H1 (cell line): ENCODE results near the gene NOS1AP. TPM values are rescaled to one million over a fixed set of nuclear protein-coding genes. Genes with fewer than 3 reads are reported as not detected.

Experiments used
- CTCF ChIA-PET: fragments of 300-600 bp; sonication (Branson Sonifier 250); formaldehyde crosslinking; loops from one replicate; lab custom pipeline; 2021; ENCODE audit not compliant: partially characterized antibody; lab: Charles Lee
- POLR2A ChIA-PET: fragments of 300-600 bp; sonication (Branson Sonifier 250); formaldehyde crosslinking; loops from one replicate; lab custom pipeline; 2021; ENCODE audit warnings: inconsistent platforms; ENCODE audit not compliant: partially characterized antibody; lab: Charles Lee
- DNase-seq, 2 experiments: peaks; one replicate each; pipeline versions ENCODE4 v3.0.0 to v3.0.0-alpha.2; 2010 to 2022; ENCODE audit warnings: low spot score in 2 of 2, low read depth in 1 of 2, mixed read lengths in 1 of 2
- FAIRE-seq: peaks from 2 replicates; lab custom pipeline; 2011; peaks lifted over from hg19 to GRCh38; lab: Jason Lieb, UNC
- H2AFZ ChIP-seq: 2 replicates; pipeline ENCODE4 v1.8.1; 2012; ENCODE audit warnings: low read length, inconsistent platforms
- H2AK5ac ChIP-seq: 2 replicates; pipeline ENCODE4 v1.6.1; 2013; ENCODE audit warnings: low read depth, low read length
- H2BK120ac ChIP-seq: replicated peaks from 2 replicates; pipeline ENCODE3; 2013; ENCODE audit warnings: low read depth, low read length, inconsistent platforms
- H2BK12ac ChIP-seq: 2 replicates; pipeline ENCODE4 v1.6.1; 2013; ENCODE audit warnings: low read depth, low read length
- H2BK15ac ChIP-seq: 2 replicates; pipeline ENCODE4 v1.6.1; 2013; ENCODE audit warnings: low read length
- H2BK20ac ChIP-seq: 2 replicates; pipeline ENCODE4 v1.6.1; 2013; ENCODE audit warnings: low read length
- H2BK5ac ChIP-seq: 2 replicates; pipeline ENCODE4 v1.6.1; 2013; ENCODE audit warnings: low read depth, low read length
- H3K14ac ChIP-seq: 2 replicates; pipeline ENCODE4 v1.6.1; 2013; ENCODE audit warnings: inconsistent platforms; ENCODE audit not compliant: insufficient read length
- H3K18ac ChIP-seq: 2 replicates; pipeline ENCODE4 v1.6.1; 2013; ENCODE audit warnings: low read length; ENCODE audit errors: extremely low read depth
- H3K23ac ChIP-seq: 2 replicates; pipeline ENCODE4 v1.6.1; 2013; ENCODE audit warnings: inconsistent platforms; ENCODE audit not compliant: insufficient read length
- H3K23me2 ChIP-seq: 2 replicates; pipeline ENCODE4 v1.6.1; 2013; ENCODE audit warnings: low read depth, low read length
- H3K27ac ChIP-seq: 2 replicates; pipeline ENCODE4 v1.6.1; 2011; ENCODE audit warnings: low read depth, low read length, inconsistent platforms
- H3K27me3 ChIP-seq, 4 experiments: replicated peaks in 1 of 4; 1 replicate in 1 of 4; 2 replicates in 3 of 4; pipeline versions ENCODE4 v1.6.1 to v1.8.1; 2011 to 2013; ENCODE audit warnings: low read length in 3 of 4, mild to moderate bottlenecking in 3 of 4, inconsistent platforms in 2 of 4, mixed read lengths in 2 of 4, moderate library complexity in 1 of 4; ENCODE audit not compliant: control insufficient read depth in 3 of 4, insufficient read depth in 3 of 4; ENCODE audit errors: extremely low read depth in 1 of 4
- H3K36me3 ChIP-seq, 4 experiments: 2 replicates each; pipeline versions ENCODE4 v1.6.1 to v1.8.1; 2011 to 2013; ENCODE audit warnings: mild to moderate bottlenecking in 4 of 4, low read length in 3 of 4, moderate library complexity in 2 of 4, control low read depth in 1 of 4, inconsistent platforms in 1 of 4; ENCODE audit not compliant: insufficient read depth in 4 of 4, control insufficient read depth in 2 of 4
- H3K4ac ChIP-seq: replicated peaks from 2 replicates; pipeline ENCODE3; 2013; ENCODE audit warnings: low read length, low read depth, mixed read lengths, inconsistent platforms; ENCODE audit not compliant: insufficient read length
- H3K4me1 ChIP-seq, 4 experiments: replicated peaks in 1 of 4; 1 replicate in 1 of 4; 2 replicates in 3 of 4; pipeline versions ENCODE4 v1.6.1 to v1.8.1; 2011 to 2013; ENCODE audit warnings: low read length in 3 of 4, inconsistent platforms in 2 of 4, mixed read lengths in 1 of 4; ENCODE audit not compliant: insufficient read depth in 4 of 4, control insufficient read depth in 3 of 4
- H3K4me2 ChIP-seq, 2 experiments: 2 replicates each; pipeline versions ENCODE4 v1.6.1 to v1.8.1; 2011 to 2013; ENCODE audit warnings: low read depth in 2 of 2, low read length in 2 of 2, control low read depth in 1 of 2, inconsistent platforms in 1 of 2, mild to moderate bottlenecking in 1 of 2; ENCODE audit not compliant: insufficient read depth in 1 of 2
- H3K4me3 ChIP-seq, 4 experiments: fragments of 200-600, 300-600 bp in 1 of 4; sonication (generic), shearing (Covaris generic), sonication (Bioruptor Twin) in 1 of 4; 2 replicates each; pipeline versions ENCODE4 v1.5.1 to v1.8.1; 2011 to 2016; ENCODE audit warnings: low read length in 4 of 4, low read depth in 3 of 4, control low read depth in 2 of 4, inconsistent platforms in 2 of 4, mild to moderate bottlenecking in 2 of 4, mixed read lengths in 1 of 4, moderate library complexity in 1 of 4; ENCODE audit not compliant: insufficient read depth in 2 of 4; ENCODE audit errors: extremely low read depth in 1 of 4
- H3K56ac ChIP-seq: replicated peaks from 2 replicates; pipeline ENCODE3; 2013; ENCODE audit warnings: low read depth, mild to moderate bottlenecking, mixed read lengths, low read length, inconsistent platforms; ENCODE audit not compliant: insufficient read length
- H3K79me1 ChIP-seq: 2 replicates; pipeline ENCODE4 v1.6.1; 2013; ENCODE audit warnings: low read depth, low read length, control low read depth
- H3K79me2 ChIP-seq, 2 experiments: 2 replicates each; pipeline versions ENCODE4 v1.6.1 to v1.8.1; 2012 to 2013; ENCODE audit warnings: low read length in 2 of 2, mild to moderate bottlenecking in 2 of 2, inconsistent platforms in 1 of 2; ENCODE audit not compliant: insufficient read depth in 2 of 2, control insufficient read depth in 1 of 2
- H3K9ac ChIP-seq, 4 experiments: replicated peaks in 1 of 4; 1 replicate in 1 of 4; 2 replicates in 3 of 4; pipeline versions ENCODE4 v1.6.1 to v1.8.1; 2011 to 2013; ENCODE audit warnings: low read depth in 3 of 4, low read length in 3 of 4, control low read depth in 2 of 4, mild to moderate bottlenecking in 2 of 4, moderate library complexity in 2 of 4, inconsistent platforms in 1 of 4; ENCODE audit errors: extremely low read depth in 1 of 4
- H3K9me3 ChIP-seq, 2 experiments: 2 replicates each; pipeline versions ENCODE4 v1.6.1 to v1.8.1; 2012 to 2013; ENCODE audit warnings: mild to moderate bottlenecking in 2 of 2, moderate library complexity in 2 of 2, control low read depth in 1 of 2, inconsistent platforms in 1 of 2, low read depth in 1 of 2, low read length in 1 of 2, mixed read lengths in 1 of 2; ENCODE audit not compliant: insufficient read depth in 2 of 2
- H4K20me1 ChIP-seq, 2 experiments: replicated peaks in 1 of 2; 2 replicates each; pipeline versions ENCODE3 to v1.8.1; 2011 to 2013; ENCODE audit warnings: inconsistent platforms in 2 of 2, low read length in 2 of 2, mild to moderate bottlenecking in 1 of 2; ENCODE audit not compliant: insufficient read depth in 2 of 2, control insufficient read depth in 1 of 2
- H4K5ac ChIP-seq: 2 replicates; pipeline ENCODE4 v1.6.1; 2013; ENCODE audit warnings: low read length, low read depth, mixed read lengths, inconsistent platforms; ENCODE audit not compliant: insufficient read length
- H4K8ac ChIP-seq: 2 replicates; pipeline ENCODE4 v1.8.0; 2013; ENCODE audit warnings: mild to moderate bottlenecking, moderate library complexity, low read length, inconsistent platforms; ENCODE audit not compliant: insufficient read depth; ENCODE audit errors: extremely low read depth
- H4K91ac ChIP-seq: replicated peaks from 2 replicates; pipeline ENCODE3; 2013; ENCODE audit warnings: low read length, mixed read lengths, inconsistent platforms; ENCODE audit not compliant: insufficient read length
- CBX8 ChIP-seq: fragments of 300-800, 300-1000 bp; sonication (generic); IDR thresholded peaks from 2 replicates; pipeline ENCODE4 v1.7.1; 2016; ENCODE audit warnings: low read depth, low read length, borderline replicate concordance
- CHD1 ChIP-seq: IDR thresholded peaks from 2 replicates; pipeline ENCODE4 v1.6.1; 2012; ENCODE audit warnings: low read depth, low read length, improper control_type of control experiment
- EGR1 ChIP-seq: IDR thresholded peaks from 2 replicates; pipeline ENCODE4 v1.6.1; 2011; ENCODE audit warnings: low read depth, low read length, borderline replicate concordance
- HDAC6 ChIP-seq: IDR thresholded peaks from one replicate; pipeline ENCODE4 v1.7.1; 2012; ENCODE audit warnings: low read depth, mild to moderate bottlenecking, inconsistent platforms, low read length, moderate library complexity
- JUND ChIP-seq: IDR thresholded peaks from 2 replicates; pipeline ENCODE4 v1.6.1; 2011; ENCODE audit warnings: mild to moderate bottlenecking, improper control_type of control experiment, low read length
- KDM5A ChIP-seq: fragments of 200-600 bp; IDR thresholded peaks from 2 replicates; pipeline ENCODE4 v1.7.1; 2012; ENCODE audit warnings: mild to moderate bottlenecking, low read length, inconsistent platforms, mixed read lengths
- POU5F1 ChIP-seq: IDR thresholded peaks from 2 replicates; pipeline ENCODE4 v1.6.1; 2011; ENCODE audit warnings: low read depth, mild to moderate bottlenecking, low read length, moderate library complexity
- TAF1 ChIP-seq: IDR thresholded peaks from 2 replicates; pipeline ENCODE4 v1.6.1; 2011; ENCODE audit warnings: mild to moderate bottlenecking, low read depth, low read length
- TEAD4 ChIP-seq: IDR thresholded peaks from 2 replicates; pipeline ENCODE4 v1.6.1; 2012; ENCODE audit warnings: low read depth, low read length, inconsistent platforms, mixed read lengths
- WGBS, 2 experiments: shearing (Covaris generic) in 1 of 2; methylation state at CpG; one replicate each; pipeline versions ENCODE4 v1.1.6 to v1.1.7; 2013 to 2015; ENCODE audit warnings: low lambda C conversion rate in 2 of 2, mixed read lengths in 2 of 2, inconsistent platforms in 1 of 2, low coverage in 1 of 2, missing lambda C conversion rate in 1 of 2; ENCODE audit not compliant: insufficient replicate concordance in 2 of 2, insufficient coverage in 1 of 2, insufficient read length in 1 of 2; ENCODE audit errors: extremely low coverage in 1 of 2, missing lambda C conversion rate in 1 of 2; 5-methylcytosine and 5-hydroxymethylcytosine counted together
- polyA plus RNA-seq, 7 experiments: library from polyadenylated mRNA; depleted of rRNA in 3 of 7; stranded (reverse) in 5 of 7; unstranded in 2 of 7; fragments of >200 nt in 5 of 7; fragments of 200-250 nt in 2 of 7; gene quantifications; 1 replicate in 5 of 7; 2 replicates in 1 of 7; 4 replicates in 1 of 7; pipeline versions ENCODE4 v1.2.1 to v1.2.3, GENCODE V29; 2011 to 2013; ENCODE audit warnings: missing spikeins in 2 of 7, mixed read lengths in 2 of 7
- total RNA-seq: library from RNA; stranded (reverse); fragmentation: NEBNext Ultra II Directional; extraction: Animal tissue kit (Norgen Biotek cat#: 25700); gene quantifications from 2 replicates; pipeline ENCODE4 v1.2.1, GENCODE V29; 2021
- TF ChIP-seq, protein P1 (sequence below): IDR thresholded peaks from 2 replicates; pipeline ENCODE4 v1.6.1; 2012; ENCODE audit warnings: inconsistent platforms
- TF ChIP-seq, protein P2 (sequence below): IDR thresholded peaks from 2 replicates; pipeline ENCODE4 v1.6.1; 2012; ENCODE audit warnings: inconsistent platforms
- TF ChIP-seq, protein P3 (sequence below): IDR thresholded peaks from 2 replicates; pipeline ENCODE4 v1.6.1; 2012; ENCODE audit warnings: low read length, inconsistent platforms

NOS1AP gene
- total and polyA plus RNA-seq, 2 of the 8 experiments (the other 6 are each of a cell fraction or from before 2014, with no cell fraction given) = 2.4 to 12.1 TPM

DNA sequence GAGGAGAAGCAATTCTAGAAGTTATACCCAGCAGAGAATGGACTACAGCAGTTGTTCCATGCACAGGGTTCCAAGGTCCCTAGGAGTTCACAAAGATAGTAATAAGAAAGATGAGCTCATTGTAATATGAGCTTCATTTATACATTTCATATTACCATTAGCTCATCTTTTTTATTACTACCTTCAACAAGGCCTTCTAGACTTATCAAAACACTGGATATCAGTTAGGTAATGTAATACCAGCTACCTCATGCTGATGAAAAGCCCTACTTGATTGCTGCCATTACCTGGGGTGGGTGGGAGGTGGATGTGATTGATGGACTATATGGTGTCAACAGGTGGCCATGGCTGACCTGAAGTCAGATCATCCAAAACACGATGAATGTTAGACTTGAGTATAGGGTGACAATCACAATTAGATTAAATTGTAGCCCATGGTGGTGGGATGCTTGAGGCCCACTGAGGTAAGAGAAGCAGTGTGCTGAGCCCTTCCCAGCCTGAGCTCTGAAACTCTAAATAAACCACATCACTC is 273.0 kb downstream of the NOS1AP start:
- Histone ChIP-seq H3K36me3 (no peaks in the 10 kb centered on the region; a peak in 1 of 8 replicates), H3K79me1 (no peaks in the 10 kb centered on the region), H2AK5ac (no peak overlapping the region), H3K56ac (no peak overlapping the region), H2BK20ac (no peak overlapping the region), H2BK120ac (no peak overlapping the region), H3K4me1 (no peaks in the 10 kb centered on the region), H4K5ac (no peak overlapping the region), H3K4ac (no peak overlapping the region), H2AFZ (no peak overlapping the region), H3K27me3 (no peaks in the 10 kb centered on the region), H3K14ac (no peak overlapping the region), H3K18ac (no peak overlapping the region), H4K20me1 (no peaks in the 10 kb centered on the region), H3K79me2 (no peaks in the 10 kb centered on the region)
- WGBS, 2 experiments = 87% methylated on average over 1 of the region's 1 CpG; no CpG with 5 or more reads in 1 of the 2 experiments
- FAIRE-seq = no peak
- POLR2A ChIA-PET = no interaction called here
- TF ChIP-seq CHD1 (no peak), EGR1 (no peak), TEAD4 (no peak), JUND (no peak), TAF1 (no peak), HDAC6 (no peak), CBX8 (no peak), POU5F1 (no peak), KDM5A (no peak)
- TF ChIP-seq, protein P1, sequence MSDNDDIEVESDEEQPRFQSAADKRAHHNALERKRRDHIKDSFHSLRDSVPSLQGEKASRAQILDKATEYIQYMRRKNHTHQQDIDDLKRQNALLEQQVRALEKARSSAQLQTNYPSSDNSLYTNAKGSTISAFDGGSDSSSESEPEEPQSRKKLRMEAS = no peak
- TF ChIP-seq, protein P2, sequence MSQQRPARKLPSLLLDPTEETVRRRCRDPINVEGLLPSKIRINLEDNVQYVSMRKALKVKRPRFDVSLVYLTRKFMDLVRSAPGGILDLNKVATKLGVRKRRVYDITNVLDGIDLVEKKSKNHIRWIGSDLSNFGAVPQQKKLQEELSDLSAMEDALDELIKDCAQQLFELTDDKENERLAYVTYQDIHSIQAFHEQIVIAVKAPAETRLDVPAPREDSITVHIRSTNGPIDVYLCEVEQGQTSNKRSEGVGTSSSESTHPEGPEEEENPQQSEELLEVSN = no peak
- TF ChIP-seq, protein P3, sequence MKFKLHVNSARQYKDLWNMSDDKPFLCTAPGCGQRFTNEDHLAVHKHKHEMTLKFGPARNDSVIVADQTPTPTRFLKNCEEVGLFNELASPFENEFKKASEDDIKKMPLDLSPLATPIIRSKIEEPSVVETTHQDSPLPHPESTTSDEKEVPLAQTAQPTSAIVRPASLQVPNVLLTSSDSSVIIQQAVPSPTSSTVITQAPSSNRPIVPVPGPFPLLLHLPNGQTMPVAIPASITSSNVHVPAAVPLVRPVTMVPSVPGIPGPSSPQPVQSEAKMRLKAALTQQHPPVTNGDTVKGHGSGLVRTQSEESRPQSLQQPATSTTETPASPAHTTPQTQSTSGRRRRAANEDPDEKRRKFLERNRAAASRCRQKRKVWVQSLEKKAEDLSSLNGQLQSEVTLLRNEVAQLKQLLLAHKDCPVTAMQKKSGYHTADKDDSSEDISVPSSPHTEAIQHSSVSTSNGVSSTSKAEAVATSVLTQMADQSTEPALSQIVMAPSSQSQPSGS = no peak
- TF ChIP-seq, all 59 proteins: peak for 0
- Histone ChIP-seq H2BK5ac (no peak overlapping the region), H2BK15ac (no peak overlapping the region), H3K4me3 (no peak overlapping the region), H2BK12ac (no peak overlapping the region), H3K9me3 (no peaks in the 10 kb centered on the region), H3K23ac (no peak overlapping the region), H3K23me2 (no peaks in the 10 kb centered on the region), H3K4me2 (no peak overlapping the region), H3K27ac (no peak overlapping the region), H3K9ac (no peak overlapping the region), H4K8ac (no peak overlapping the region), H4K91ac (no peak overlapping the region)
- CTCF ChIA-PET = interaction anchor here (0.6 to 9.2 kb wide), 3 partner anchors 13 to 63 kb away, joined by 3 to 59 read pairs (median 3); no protein-coding TSS in a partner anchor
- no peak for DNase-seq
